C4-2B (cell line): Measurements from ENCODE around the gene ZFR.

Experiments
- H3K27ac ChIP-seq: fragments of 450-650 bp; 2 replicates; pipeline ENCODE4 v1.5.1; 2017
- ZFX ChIP-seq: fragments of 450-650 bp; IDR thresholded peaks from 2 replicates; pipeline ENCODE4 v1.6.1; 2017
- TF ChIP-seq, protein P1 (sequence below): fragments of 450-650 bp; conservative IDR thresholded peaks from 2 replicates; pipeline ENCODE4 v1.5.1; 2017; ENCODE audit warnings: mild to moderate bottlenecking

Gene ZFR

GRCh38 chr5:32311404-32312196 is 132.9 kb downstream of the ZFR start:
- TF ChIP-seq, protein P1, sequence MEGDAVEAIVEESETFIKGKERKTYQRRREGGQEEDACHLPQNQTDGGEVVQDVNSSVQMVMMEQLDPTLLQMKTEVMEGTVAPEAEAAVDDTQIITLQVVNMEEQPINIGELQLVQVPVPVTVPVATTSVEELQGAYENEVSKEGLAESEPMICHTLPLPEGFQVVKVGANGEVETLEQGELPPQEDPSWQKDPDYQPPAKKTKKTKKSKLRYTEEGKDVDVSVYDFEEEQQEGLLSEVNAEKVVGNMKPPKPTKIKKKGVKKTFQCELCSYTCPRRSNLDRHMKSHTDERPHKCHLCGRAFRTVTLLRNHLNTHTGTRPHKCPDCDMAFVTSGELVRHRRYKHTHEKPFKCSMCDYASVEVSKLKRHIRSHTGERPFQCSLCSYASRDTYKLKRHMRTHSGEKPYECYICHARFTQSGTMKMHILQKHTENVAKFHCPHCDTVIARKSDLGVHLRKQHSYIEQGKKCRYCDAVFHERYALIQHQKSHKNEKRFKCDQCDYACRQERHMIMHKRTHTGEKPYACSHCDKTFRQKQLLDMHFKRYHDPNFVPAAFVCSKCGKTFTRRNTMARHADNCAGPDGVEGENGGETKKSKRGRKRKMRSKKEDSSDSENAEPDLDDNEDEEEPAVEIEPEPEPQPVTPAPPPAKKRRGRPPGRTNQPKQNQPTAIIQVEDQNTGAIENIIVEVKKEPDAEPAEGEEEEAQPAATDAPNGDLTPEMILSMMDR = no peak
- TF ChIP-seq ZFX = no peak

GRCh38 chr5:32309761-32310160 is 134.8 kb downstream of the ZFR start:
- no peak overlapping the region for H3K27ac ChIP-seq
- no peak for TF ChIP-seq ZFX
- TF ChIP-seq, protein P1 = no peak

More at GRCh38 chr5:32311404-32312196, 132.9 kb downstream of the ZFR start:
- H3K27ac ChIP-seq = peak overlapping the region; percentile 97

GRCh38 chr5:32308946-32309345 is 135.6 kb downstream of the ZFR start:
- no peak overlapping the region for H3K27ac ChIP-seq
- TF ChIP-seq, protein P1 = no peak
- TF ChIP-seq ZFX = no peak

- H3K27ac ChIP-seq = no peak overlapping the region
- TF ChIP-seq ZFX = no peak
- TF ChIP-seq, protein P1 = no peak
Measured at GRCh38 chr5:32307769-32308194, 136.8 kb downstream of the ZFR start.

GRCh38 chr5:32304622-32305021 is 139.9 kb downstream of the ZFR start:
- TF ChIP-seq, protein P1 = no peak
- no peak for TF ChIP-seq ZFX
- no peak overlapping the region for H3K27ac ChIP-seq
